ENCODE results near the gene CYSTM1. TPM values are rescaled to one million over a fixed set of nuclear protein-coding genes. Genes with fewer than 3 reads are reported as not detected.
A peak's percentile ranks its signal among the peaks of the same experiment; 100 is the strongest.

The CYSTM1 gene
- total RNA-seq, 4 donors from 2014 or later: 304 to 593 (median 336) TPM

DNA sequence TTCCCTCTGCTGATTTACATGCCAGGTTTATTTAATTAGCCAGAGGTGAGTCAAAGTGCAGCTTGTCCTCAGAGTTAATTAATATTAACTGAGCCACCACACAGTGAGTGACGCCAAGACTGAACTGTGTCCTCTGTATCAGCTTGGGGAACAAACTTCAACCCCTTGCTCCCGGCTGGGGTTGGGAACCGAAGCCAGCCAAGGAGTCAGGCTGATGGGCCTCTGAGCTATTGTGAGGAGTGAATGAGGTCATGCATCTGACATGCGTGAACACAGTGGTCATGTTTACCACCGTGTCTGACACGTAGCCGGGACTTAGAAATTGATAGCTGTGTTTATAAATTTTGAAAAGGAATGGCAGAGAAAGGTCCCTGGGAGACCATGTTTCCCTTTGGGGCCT lies 32.1 kb upstream of the CYSTM1 start:
- DNase-seq (no peak), ATAC-seq (no peak)
- Histone ChIP-seq H3K4me1 (peaks cover 22 to 27% of the 10 kb centered on the region in 2 donors), H3K36me3 (no peaks in the 10 kb centered on the region), H3K27me3 (no peaks in the 10 kb centered on the region), H3K27ac (no peak overlapping the region), H3K9me3 (no peaks in the 10 kb centered on the region), H3K4me3 (no peak overlapping the region)
- in situ Hi-C loops (cut with MboI; ENCODE audit: low sequenced_read_pairs in 4 of 4): no loop called here
- intact Hi-C loops (cut with DNase I; ENCODE audit: low total_unique reads): no loop called here
- TF ChIP-seq, protein P1, sequence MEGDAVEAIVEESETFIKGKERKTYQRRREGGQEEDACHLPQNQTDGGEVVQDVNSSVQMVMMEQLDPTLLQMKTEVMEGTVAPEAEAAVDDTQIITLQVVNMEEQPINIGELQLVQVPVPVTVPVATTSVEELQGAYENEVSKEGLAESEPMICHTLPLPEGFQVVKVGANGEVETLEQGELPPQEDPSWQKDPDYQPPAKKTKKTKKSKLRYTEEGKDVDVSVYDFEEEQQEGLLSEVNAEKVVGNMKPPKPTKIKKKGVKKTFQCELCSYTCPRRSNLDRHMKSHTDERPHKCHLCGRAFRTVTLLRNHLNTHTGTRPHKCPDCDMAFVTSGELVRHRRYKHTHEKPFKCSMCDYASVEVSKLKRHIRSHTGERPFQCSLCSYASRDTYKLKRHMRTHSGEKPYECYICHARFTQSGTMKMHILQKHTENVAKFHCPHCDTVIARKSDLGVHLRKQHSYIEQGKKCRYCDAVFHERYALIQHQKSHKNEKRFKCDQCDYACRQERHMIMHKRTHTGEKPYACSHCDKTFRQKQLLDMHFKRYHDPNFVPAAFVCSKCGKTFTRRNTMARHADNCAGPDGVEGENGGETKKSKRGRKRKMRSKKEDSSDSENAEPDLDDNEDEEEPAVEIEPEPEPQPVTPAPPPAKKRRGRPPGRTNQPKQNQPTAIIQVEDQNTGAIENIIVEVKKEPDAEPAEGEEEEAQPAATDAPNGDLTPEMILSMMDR (IDR thresholded peaks at IDR 0.05 in 4 of 5, conservative IDR thresholded peaks at IDR 0.05 in 1 of 5): no peak
- no peak for TF ChIP-seq POLR2A (IDR thresholded peaks at IDR 0.05)

DNA sequence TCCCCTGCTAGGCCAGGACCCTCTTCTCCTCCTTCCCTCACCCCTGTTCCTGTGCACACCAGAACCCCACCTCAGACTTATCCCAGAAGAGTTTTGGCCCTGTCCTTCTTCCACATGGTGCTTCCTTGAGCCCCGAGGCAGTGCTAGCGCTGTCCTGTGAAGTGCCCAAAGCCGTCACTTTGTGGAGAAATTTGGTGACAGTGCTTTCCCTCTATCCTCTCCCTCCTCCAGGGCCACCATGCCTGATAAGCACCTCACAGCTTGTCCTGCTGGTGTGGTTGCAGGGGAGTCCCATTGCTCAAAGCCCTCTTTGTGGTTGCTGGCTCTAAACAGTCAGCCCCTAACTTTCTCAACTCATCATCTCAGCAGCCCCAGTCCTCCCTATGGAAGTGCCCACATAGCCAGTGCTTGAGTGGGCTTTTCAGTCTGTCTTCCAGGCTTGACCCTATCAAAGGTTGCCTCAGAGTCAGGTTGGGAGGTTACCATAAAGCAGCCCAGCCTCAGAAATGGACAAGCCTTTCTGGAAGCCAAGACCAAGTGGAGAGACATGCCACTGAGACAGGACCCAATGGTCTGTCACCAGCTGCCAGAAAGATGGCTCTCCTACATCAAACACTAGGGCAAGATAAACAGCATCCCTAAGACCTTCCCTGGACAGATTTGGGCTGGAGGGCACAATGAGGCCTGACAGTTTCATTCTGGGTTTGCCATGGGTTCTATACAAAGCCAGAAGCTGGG lies 31.3 kb upstream of the CYSTM1 start:
- in situ Hi-C loops (cut with MboI; ENCODE audit: low sequenced_read_pairs in 4 of 4) (no loop called here), intact Hi-C loops (cut with DNase I; ENCODE audit: low total_unique reads) (loop anchor here (2.0 kb wide), 2 partner anchors 29 to 71 kb away; partner anchors contain the start of gene PURA)
- Histone ChIP-seq H3K4me1 (peaks cover 22 to 27% of the 10 kb centered on the region in 2 donors), H3K27me3 (no peaks in the 10 kb centered on the region), H3K9me3 (no peaks in the 10 kb centered on the region), H3K36me3 (no peaks in the 10 kb centered on the region), H3K27ac (no peak overlapping the region), H3K4me3 (no peak overlapping the region)
- ATAC-seq (no peak), DNase-seq (no peak)
- TF ChIP-seq, protein P1 (IDR thresholded peaks at IDR 0.05 in 4 of 5, conservative IDR thresholded peaks at IDR 0.05 in 1 of 5): no peak
- no peak for TF ChIP-seq POLR2A (IDR thresholded peaks at IDR 0.05)

DNA sequence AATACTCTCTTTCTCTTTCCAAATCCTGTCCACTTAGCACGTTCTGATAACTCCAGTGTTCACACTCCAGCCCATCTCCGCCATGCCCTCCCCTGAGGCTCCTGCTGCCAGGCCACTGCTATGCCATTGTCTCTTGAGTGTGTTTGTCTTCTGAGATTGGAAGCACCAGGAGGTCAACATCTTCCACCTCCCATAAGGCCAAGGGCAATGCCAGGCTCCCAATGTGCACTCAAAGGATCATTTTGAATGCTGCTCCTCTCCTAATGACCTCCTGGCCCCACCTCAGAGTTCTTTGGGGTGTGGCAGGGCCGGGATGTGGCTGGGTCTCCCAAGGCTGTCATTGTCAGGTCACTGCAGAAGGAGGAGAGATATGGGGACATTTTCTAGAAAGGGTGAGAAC lies 29.7 kb upstream of the CYSTM1 start:
- H3K36me3 ChIP-seq: no peaks in the 10 kb centered on the region
- H3K4me3 ChIP-seq: peak overlapping the region; percentile 10 to 79 (median 54)
- in situ Hi-C loops (cut with MboI; ENCODE audit: low sequenced_read_pairs in 4 of 4) (no loop called here), intact Hi-C loops (cut with DNase I; ENCODE audit: low total_unique reads) (loop anchor here (1.0 to 2.0 kb wide), 3 partner anchors 12 to 72 kb away; partner anchors contain the start of gene PURA)
- no peaks in the 10 kb centered on the region for H3K27me3 ChIP-seq
- DNase-seq: no peak
- peaks cover 21 to 27% of the 10 kb centered on the region in 2 donors for H3K4me1 ChIP-seq
- ATAC-seq: no peak
- no peak overlapping the region for H3K27ac ChIP-seq
- TF ChIP-seq POLR2A (IDR thresholded peaks at IDR 0.05): no peak
- TF ChIP-seq, protein P1 (IDR thresholded peaks at IDR 0.05 in 4 of 5, conservative IDR thresholded peaks at IDR 0.05 in 1 of 5): no peak
- no peaks in the 10 kb centered on the region for H3K9me3 ChIP-seq

DNA sequence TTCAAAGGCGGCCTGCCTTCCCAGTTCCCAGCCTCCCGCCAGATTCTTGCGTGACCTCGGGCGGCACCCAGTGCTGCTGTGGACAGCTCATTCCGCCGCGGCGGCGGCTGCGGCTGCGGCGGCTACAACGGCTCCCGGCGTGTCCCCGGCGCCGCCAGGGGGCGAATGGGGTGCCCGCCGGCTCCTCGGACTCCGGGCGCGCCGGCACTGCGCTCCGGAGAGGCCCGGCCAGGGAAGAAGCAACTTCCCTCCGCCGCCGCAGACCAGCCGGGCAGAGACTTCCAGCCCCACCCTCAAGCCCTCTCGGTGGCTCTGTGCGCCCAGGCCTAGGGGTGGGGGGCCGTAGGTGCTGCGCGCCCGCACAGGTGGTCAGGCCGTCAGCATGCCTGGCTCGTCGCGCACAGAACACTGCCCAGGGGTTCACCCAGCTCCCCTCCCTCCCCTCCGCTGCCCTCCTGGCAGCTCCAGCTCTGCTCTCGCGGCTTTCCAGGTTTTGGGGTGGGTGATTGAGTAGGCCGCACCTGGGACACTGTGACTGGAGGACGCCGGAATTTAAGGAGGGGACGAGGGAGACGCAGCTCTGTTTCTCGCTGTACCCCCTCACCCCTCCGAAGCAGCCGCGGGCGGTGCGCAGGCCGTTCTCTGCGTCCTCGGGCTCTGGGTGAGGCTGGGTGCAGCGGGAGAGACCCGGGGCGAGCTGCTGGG lies 29.0 kb upstream of the CYSTM1 start:
- no peaks in the 10 kb centered on the region for H3K9me3 ChIP-seq
- ATAC-seq: peak; percentile 74 to 79
- DNase-seq: peak; percentile 40 to 59
- H3K36me3 ChIP-seq: no peaks in the 10 kb centered on the region
- peaks cover 14 to 23% of the 10 kb centered on the region in 2 donors for H3K4me1 ChIP-seq
- H3K27me3 ChIP-seq: no peaks in the 10 kb centered on the region
- TF ChIP-seq POLR2A (IDR thresholded peaks at IDR 0.05): no peak
- TF ChIP-seq, protein P1 (IDR thresholded peaks at IDR 0.05 in 4 of 5, conservative IDR thresholded peaks at IDR 0.05 in 1 of 5): peak; percentile 73 to 89 (median 88)
- in situ Hi-C loops (cut with MboI; ENCODE audit: low sequenced_read_pairs in 4 of 4): no loop called here
- H3K4me3 ChIP-seq: peak overlapping the region; percentile 51 to 79 (median 56)
- H3K27ac ChIP-seq: no peak overlapping the region
- intact Hi-C loops (cut with DNase I; ENCODE audit: low total_unique reads): loop anchor here (1.0 to 2.0 kb wide), 3 partner anchors 11 to 73 kb away; partner anchors contain the start of gene PURA
